Keratinocyte (primary cell): ENCODE measurements around the gene TNP1. TPM values are rescaled to one million over a fixed set of nuclear protein-coding genes. Genes with fewer than 3 reads are reported as not detected.

ENCODE experiments used
- DNase-seq: peaks from one replicate; pipeline ENCODE4 v3.0.0-alpha.2; 2011; ENCODE audit warnings: low read depth, missing footprints, low spot score
- FAIRE-seq: peaks from 2 replicates; lab custom pipeline; 2011; peaks lifted over from hg19 to GRCh38; lab: Jason Lieb, UNC
- H2AFZ ChIP-seq: 2 replicates; pipeline ENCODE4 v1.6.0; 2012; ENCODE audit warnings: low read length, control low read depth, inconsistent platforms; ENCODE audit not compliant: control insufficient read depth
- H3K27ac ChIP-seq: 2 replicates; pipeline ENCODE4 v1.5.1; 2011; ENCODE audit warnings: low read length; ENCODE audit not compliant: control insufficient read depth, insufficient read depth
- H3K27me3 ChIP-seq: 3 replicates; pipeline ENCODE4 v1.6.0; 2011; ENCODE audit warnings: low read length; ENCODE audit not compliant: control insufficient read depth, insufficient read depth; ENCODE audit errors: extremely low read depth
- H3K36me3 ChIP-seq, 2 experiments: 2 replicates in 1 of 2; 3 replicates in 1 of 2; pipeline ENCODE4 v1.5.1; 2011; ENCODE audit warnings: low read length in 2 of 2, mild to moderate bottlenecking in 1 of 2; ENCODE audit not compliant: control insufficient read depth in 2 of 2, insufficient read depth in 2 of 2; ENCODE audit errors: extremely low read depth in 1 of 2
- H3K4me1 ChIP-seq: 3 replicates; pipeline ENCODE4 v1.5.1; 2011; ENCODE audit warnings: low read length; ENCODE audit not compliant: control insufficient read depth, insufficient read depth; ENCODE audit errors: extremely low read depth
- H3K4me2 ChIP-seq: 3 replicates; pipeline ENCODE4 v1.6.0; 2011; ENCODE audit warnings: low read depth, low read length; ENCODE audit not compliant: control insufficient read depth, insufficient read depth; ENCODE audit errors: extremely low read depth
- H3K4me3 ChIP-seq, 3 experiments: fragments of 200-600 bp in 1 of 3; sonication (generic) in 1 of 3; 2 replicates in 2 of 3; 3 replicates in 1 of 3; pipeline ENCODE4 v1.5.1; 2011 to 2016; ENCODE audit warnings: low read length in 3 of 3, mild to moderate bottlenecking in 3 of 3, control low read depth in 2 of 3, inconsistent platforms in 1 of 3, low read depth in 1 of 3, mixed read lengths in 1 of 3, mixed run types in 1 of 3, moderate library complexity in 1 of 3; ENCODE audit not compliant: control insufficient read depth in 2 of 3, insufficient read depth in 2 of 3; ENCODE audit errors: extremely low read depth in 1 of 3
- H3K79me2 ChIP-seq: 2 replicates; pipeline ENCODE4 v1.6.0; 2012; ENCODE audit warnings: low read length; ENCODE audit not compliant: control insufficient read depth, insufficient read depth
- H3K9ac ChIP-seq: 3 replicates; pipeline ENCODE4 v1.6.0; 2011; ENCODE audit warnings: low read length; ENCODE audit not compliant: control insufficient read depth, insufficient read depth; ENCODE audit errors: extremely low read depth
- H3K9me1 ChIP-seq: 3 replicates; pipeline ENCODE4 v1.6.0; 2011; ENCODE audit warnings: low read length; ENCODE audit not compliant: control insufficient read depth, insufficient read depth; ENCODE audit errors: extremely low read depth
- H3K9me3 ChIP-seq: 2 replicates; pipeline ENCODE4 v1.5.1; 2012; ENCODE audit warnings: low read depth, low read length; ENCODE audit not compliant: control insufficient read depth
- H4K20me1 ChIP-seq: 3 replicates; pipeline ENCODE4 v1.6.0; 2011; ENCODE audit warnings: low read length; ENCODE audit not compliant: control insufficient read depth, insufficient read depth; ENCODE audit errors: extremely low read depth
- EZH2 ChIP-seq: IDR thresholded peaks from one replicate; pipeline ENCODE4 v1.6.1; 2012; ENCODE audit warnings: inconsistent platforms, mild to moderate bottlenecking, low read length, moderate library complexity
- dilution Hi-C: fragments of 300-500 bp; cut with MboI; formaldehyde crosslinking; loops from one replicate; pipeline ENCODE4 v1.7.0; 2020; ENCODE audit warnings: low sequenced_read_pairs; ENCODE audit not compliant: extremely low pct_ligation_motif_present
- polyA plus RNA-seq, 5 experiments: library from polyadenylated mRNA; depleted of rRNA in 3 of 5; stranded (reverse) in 3 of 5; stranded (forward) in 1 of 5; unstranded in 1 of 5; fragments of >200 nt; gene quantifications; 1 replicate in 1 of 5; 2 replicates in 3 of 5; 3 replicates in 1 of 5; pipeline versions ENCODE4 v1.2.1 to v1.2.3, GENCODE V29; 2011 to 2012; ENCODE audit warnings: missing spikeins in 2 of 5, low read depth in 1 of 5, low replicate concordance in 1 of 5
- TF ChIP-seq, protein P1 (sequence below), 3 experiments: IDR thresholded peaks in 1 of 3; conservative IDR thresholded peaks in 1 of 3; optimal IDR thresholded peaks in 1 of 3; 2 replicates in 2 of 3; 3 replicates in 1 of 3; pipeline versions ENCODE3 to v1.5.1; 2011; ENCODE audit warnings: low read length in 3 of 3, mild to moderate bottlenecking in 3 of 3, moderate library complexity in 2 of 3, control low read depth in 1 of 3, inconsistent platforms in 1 of 3; ENCODE audit not compliant: insufficient read depth in 2 of 3; ENCODE audit errors: extremely low read depth in 1 of 3

Gene TNP1
- polyA plus RNA-seq, 1 donor (not counting 4 experiments of a cell fraction or from before 2014, with no cell fraction given), result not detected

DNA sequence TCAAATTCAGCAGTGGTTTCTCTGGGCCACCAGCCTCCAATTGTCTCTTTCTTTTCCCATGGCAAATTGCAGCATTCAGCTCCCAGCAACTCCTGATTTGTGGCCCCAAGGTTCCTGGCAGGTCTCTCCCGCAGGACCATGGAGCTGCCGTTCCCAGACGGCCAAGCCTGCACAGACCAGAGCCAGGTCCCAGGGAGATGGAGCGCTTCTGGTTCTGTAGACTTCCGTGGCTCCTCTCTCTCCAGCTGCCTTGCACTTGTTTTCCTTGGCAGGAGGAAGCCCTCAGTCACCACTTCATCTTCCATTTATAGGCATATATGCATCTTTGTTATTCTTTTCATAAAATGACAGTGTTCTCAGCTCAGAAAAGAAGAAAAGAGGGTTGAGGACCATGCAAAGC, 21.7 kb downstream of the TNP1 start:
- dilution Hi-C loops, result no loop called here
- no peak for TF ChIP-seq EZH2
- TF ChIP-seq, protein P1, sequence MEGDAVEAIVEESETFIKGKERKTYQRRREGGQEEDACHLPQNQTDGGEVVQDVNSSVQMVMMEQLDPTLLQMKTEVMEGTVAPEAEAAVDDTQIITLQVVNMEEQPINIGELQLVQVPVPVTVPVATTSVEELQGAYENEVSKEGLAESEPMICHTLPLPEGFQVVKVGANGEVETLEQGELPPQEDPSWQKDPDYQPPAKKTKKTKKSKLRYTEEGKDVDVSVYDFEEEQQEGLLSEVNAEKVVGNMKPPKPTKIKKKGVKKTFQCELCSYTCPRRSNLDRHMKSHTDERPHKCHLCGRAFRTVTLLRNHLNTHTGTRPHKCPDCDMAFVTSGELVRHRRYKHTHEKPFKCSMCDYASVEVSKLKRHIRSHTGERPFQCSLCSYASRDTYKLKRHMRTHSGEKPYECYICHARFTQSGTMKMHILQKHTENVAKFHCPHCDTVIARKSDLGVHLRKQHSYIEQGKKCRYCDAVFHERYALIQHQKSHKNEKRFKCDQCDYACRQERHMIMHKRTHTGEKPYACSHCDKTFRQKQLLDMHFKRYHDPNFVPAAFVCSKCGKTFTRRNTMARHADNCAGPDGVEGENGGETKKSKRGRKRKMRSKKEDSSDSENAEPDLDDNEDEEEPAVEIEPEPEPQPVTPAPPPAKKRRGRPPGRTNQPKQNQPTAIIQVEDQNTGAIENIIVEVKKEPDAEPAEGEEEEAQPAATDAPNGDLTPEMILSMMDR (optimal IDR thresholded peaks at IDR 0.05 in 1 of 3, IDR thresholded peaks at IDR 0.05 in 1 of 3, conservative IDR thresholded peaks at IDR 0.05 in 1 of 3; ENCODE audit: extremely low read depth in 1 of 3, insufficient read depth in 2 of 3, low read length in 3 of 3), result no peak
- no peak overlapping the region for H3K4me3 ChIP-seq

DNA sequence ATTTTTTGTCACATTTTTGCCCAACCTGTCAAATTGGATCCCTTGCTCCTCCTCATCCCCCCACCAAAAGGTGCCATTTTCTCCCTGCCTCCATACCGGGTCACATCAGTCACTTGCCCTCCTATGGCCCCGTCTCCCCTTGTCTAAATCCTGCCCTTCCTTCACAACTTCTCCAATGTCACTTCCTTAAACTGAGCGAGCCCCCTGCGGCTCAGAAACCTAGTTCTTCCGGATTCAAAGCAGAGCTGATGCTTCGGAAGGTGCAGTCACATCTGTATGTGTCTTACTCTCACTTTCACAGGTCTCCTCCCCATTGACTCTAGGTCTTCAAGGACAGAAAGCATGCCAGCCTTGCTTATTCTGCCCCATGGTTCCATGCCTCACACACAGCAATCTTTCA, 22.1 kb downstream of the TNP1 start:
- no peak overlapping the region for H3K9ac ChIP-seq
- H3K4me2 ChIP-seq, result no peak overlapping the region
- H3K4me3 ChIP-seq, result no peak overlapping the region
- H4K20me1 ChIP-seq, result no peaks in the 10 kb centered on the region
- no peak for FAIRE-seq
- H3K27me3 ChIP-seq, result peaks cover 11% of the 10 kb centered on the region
- H3K79me2 ChIP-seq, result no peaks in the 10 kb centered on the region
- no peaks in the 10 kb centered on the region for H3K9me1 ChIP-seq
- dilution Hi-C loops, result no loop called here
- no peak overlapping the region for H3K27ac ChIP-seq
- H2AFZ ChIP-seq, result no peak overlapping the region
- no peaks in the 10 kb centered on the region for H3K9me3 ChIP-seq
- H3K4me1 ChIP-seq, result no peaks in the 10 kb centered on the region
- H3K36me3 ChIP-seq, result no peaks in the 10 kb centered on the region
- no peak for DNase-seq
- TF ChIP-seq, protein P1 (optimal IDR thresholded peaks at IDR 0.05 in 1 of 3, IDR thresholded peaks at IDR 0.05 in 1 of 3, conservative IDR thresholded peaks at IDR 0.05 in 1 of 3; ENCODE audit: extremely low read depth in 1 of 3, insufficient read depth in 2 of 3, low read length in 3 of 3), result no peak
- no peak for TF ChIP-seq EZH2

More for the DNA sequence above, 21.7 kb downstream of the TNP1 start:
- Histone ChIP-seq H3K9me3 (no peaks in the 10 kb centered on the region), H3K79me2 (no peaks in the 10 kb centered on the region), H3K4me2 (no peak overlapping the region), H3K36me3 (no peaks in the 10 kb centered on the region), H3K9ac (no peak overlapping the region), H3K27me3 (peaks cover 6% of the 10 kb centered on the region), H3K27ac (no peak overlapping the region), H3K9me1 (no peaks in the 10 kb centered on the region), H4K20me1 (no peaks in the 10 kb centered on the region), H2AFZ (no peak overlapping the region), H3K4me1 (no peaks in the 10 kb centered on the region)
- DNase-seq (no peak), FAIRE-seq (no peak)
